Measurements from ENCODE around the gene PANX1.

GRCh38 chr11:94141511-94142307 is 13.1 kb downstream of the PANX1 start:
- no peak for TF ChIP-seq POLR2A (IDR thresholded peaks at IDR 0.05; ENCODE audit: low read depth, low read length)
- no peak for TF ChIP-seq TAF1 (IDR thresholded peaks at IDR 0.05; ENCODE audit: borderline replicate concordance, low read depth, low read length)
- no peak for TF ChIP-seq POLR2AphosphoS5 (IDR thresholded peaks at IDR 0.05; ENCODE audit: low read depth, low read length)
